Measurements from ENCODE around the gene LASP1.

DNA sequence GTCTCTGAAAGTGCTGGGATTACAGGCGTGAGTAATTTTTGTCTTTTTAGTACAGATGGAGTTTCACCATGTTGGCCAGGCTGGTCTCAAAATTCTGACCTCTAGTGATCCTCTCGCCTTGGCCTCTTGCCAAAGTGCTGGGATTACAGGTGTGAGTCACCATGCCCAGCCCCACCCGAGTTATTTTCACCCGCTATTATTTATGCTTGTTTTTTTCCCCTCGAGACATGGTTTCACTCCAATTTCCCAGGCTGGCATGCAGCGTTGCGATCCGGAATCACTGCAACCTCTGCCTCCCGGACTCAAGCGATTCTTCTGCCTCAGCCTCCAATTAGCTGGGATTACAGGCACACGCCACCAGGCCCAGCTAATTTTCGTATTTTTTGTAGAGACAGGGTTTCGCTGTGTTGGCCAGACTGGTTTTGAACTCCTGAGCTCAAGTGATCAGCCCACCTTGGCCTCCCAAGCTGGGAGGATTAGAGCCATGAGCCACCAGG, 25.5 kb upstream of the LASP1 start:
- TF ChIP-seq CTCF (IDR thresholded peaks at IDR 0.05) (no peak), POLR2A (IDR thresholded peaks at IDR 0.05) (no peak)

All from thyroid gland (tissue), 4 donors.